SK-N-MC (cell line): Measurements from ENCODE around the gene KCNB1.

ENCODE experiments used
- DNase-seq: peaks from one replicate; pipeline ENCODE4 v3.0.0-alpha.2; 2011; ENCODE audit warnings: low read depth, low spot score
- H3K27ac ChIP-seq: fragments of 200-600 bp; sonication (generic); 2 replicates; pipeline ENCODE4 v1.5.1; 2016; ENCODE audit warnings: mixed run types
- H3K36me3 ChIP-seq: fragments of 200-600 bp; sonication (generic); 2 replicates; pipeline ENCODE4 v1.6.1; 2017; ENCODE audit warnings: antibody characterized with exemption, low read length, mixed read lengths; ENCODE audit not compliant: insufficient read depth
- H3K4me3 ChIP-seq: fragments of 200-600 bp; sonication (generic); 2 replicates; pipeline ENCODE4 v1.5.1; 2016
- H3K9ac ChIP-seq: fragments of 200-600 bp; sonication (generic); 2 replicates; pipeline ENCODE4 v1.8.0; 2017; ENCODE audit warnings: mixed run types, mixed read lengths; ENCODE audit not compliant: insufficient read length
- H3K9me3 ChIP-seq: fragments of 200-600 bp; sonication (generic); 2 replicates; pipeline ENCODE4 v1.6.1; 2017; ENCODE audit warnings: low read depth, mild to moderate bottlenecking, antibody characterized with exemption, low read length, moderate library complexity, mixed read lengths
- EZH2 ChIP-seq: fragments of 200-600 bp; sonication (generic); IDR thresholded peaks from one replicate; pipeline ENCODE4 v1.6.1; 2017; ENCODE audit warnings: antibody characterized with exemption
- FOXP2 ChIP-seq: optimal IDR thresholded peaks from 2 replicates; pipeline ENCODE3; 2011; ENCODE audit warnings: mild to moderate bottlenecking, moderate library complexity; ENCODE audit not compliant: insufficient read depth; ENCODE audit errors: extremely low read length, control extremely low read depth
- POLR2AphosphoS5 ChIP-seq: IDR thresholded peaks from 2 replicates; pipeline ENCODE4 v1.6.1; 2012; ENCODE audit warnings: mild to moderate bottlenecking, low read depth, low read length, borderline replicate concordance

The KCNB1 gene

GRCh38 chr20:49508435-49509199, 26.1 kb upstream of the KCNB1 start:
- Histone ChIP-seq H3K9ac (no peak overlapping the region), H3K27ac (no peak overlapping the region)
- DNase-seq = peak; percentile 42

GRCh38 chr20:49507741-49508434, 25.4 kb upstream of the KCNB1 start:
- Histone ChIP-seq H3K27ac (no peak overlapping the region), H3K4me3 (no peak overlapping the region), H3K9me3 (no peaks in the 10 kb centered on the region), H3K36me3 (no peaks in the 10 kb centered on the region), H3K9ac (no peak overlapping the region)
- TF ChIP-seq POLR2AphosphoS5 = no peak
- no peak for TF ChIP-seq FOXP2
- DNase-seq = no peak

More at GRCh38 chr20:49508435-49509199, 26.1 kb upstream of the KCNB1 start:
- no peaks in the 10 kb centered on the region for H3K36me3 ChIP-seq
- no peak overlapping the region for H3K4me3 ChIP-seq
- no peaks in the 10 kb centered on the region for H3K9me3 ChIP-seq
- TF ChIP-seq EZH2 = no peak
- TF ChIP-seq POLR2AphosphoS5 = no peak
- TF ChIP-seq FOXP2 = no peak

- DNase-seq = no peak
Observed at GRCh38 chr20:49505518-49505917, 23.1 kb upstream of the KCNB1 start.

GRCh38 chr20:49503176-49503575, 20.7 kb upstream of the KCNB1 start:
- H3K9ac ChIP-seq = no peak overlapping the region
- H3K36me3 ChIP-seq = no peaks in the 10 kb centered on the region
- H3K9me3 ChIP-seq = no peaks in the 10 kb centered on the region
- DNase-seq = no peak
- TF ChIP-seq FOXP2 = no peak
- no peak for TF ChIP-seq POLR2AphosphoS5
- no peak for TF ChIP-seq EZH2
- no peak overlapping the region for H3K27ac ChIP-seq
- no peak overlapping the region for H3K4me3 ChIP-seq

More at GRCh38 chr20:49505518-49505917, 23.1 kb upstream of the KCNB1 start:
- TF ChIP-seq POLR2AphosphoS5 (no peak), FOXP2 (no peak), EZH2 (no peak)
- no peak overlapping the region for H3K9ac ChIP-seq
- no peak overlapping the region for H3K4me3 ChIP-seq
- no peaks in the 10 kb centered on the region for H3K36me3 ChIP-seq
- no peaks in the 10 kb centered on the region for H3K9me3 ChIP-seq
- H3K27ac ChIP-seq = no peak overlapping the region

- no peak overlapping the region for H3K27ac ChIP-seq
- H3K36me3 ChIP-seq = no peaks in the 10 kb centered on the region
- H3K4me3 ChIP-seq = no peak overlapping the region
- no peak overlapping the region for H3K9ac ChIP-seq
- no peaks in the 10 kb centered on the region for H3K9me3 ChIP-seq
- no peak for DNase-seq
- TF ChIP-seq EZH2 = no peak
- no peak for TF ChIP-seq FOXP2
- TF ChIP-seq POLR2AphosphoS5 = no peak
Observed at GRCh38 chr20:49501917-49502316, 19.4 kb upstream of the KCNB1 start.

DNA sequence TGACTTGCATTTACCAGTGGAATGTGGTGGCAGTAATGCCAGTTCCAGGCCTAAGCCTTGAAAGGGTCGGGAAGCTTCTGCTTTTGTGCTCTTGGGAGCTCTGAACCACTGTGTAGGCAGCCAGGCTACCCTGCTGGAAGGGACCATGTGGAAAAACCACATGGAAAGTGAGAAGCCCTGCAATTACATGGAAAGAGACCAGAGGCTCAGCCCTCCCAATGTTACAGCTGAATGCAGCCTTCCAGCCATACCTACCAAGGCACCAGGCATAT, 14.9 kb upstream of the KCNB1 start:
- Histone ChIP-seq H3K36me3 (no peaks in the 10 kb centered on the region), H3K27ac (no peak overlapping the region), H3K4me3 (no peak overlapping the region), H3K9ac (no peak overlapping the region), H3K9me3 (no peaks in the 10 kb centered on the region)
- DNase-seq = no peak
- TF ChIP-seq POLR2AphosphoS5 = no peak
- no peak for TF ChIP-seq FOXP2
- no peak for TF ChIP-seq EZH2

- no peak for DNase-seq
- no peaks in the 10 kb centered on the region for H3K36me3 ChIP-seq
- H3K4me3 ChIP-seq = no peak overlapping the region
- H3K9ac ChIP-seq = no peak overlapping the region
- no peaks in the 10 kb centered on the region for H3K9me3 ChIP-seq
- no peak overlapping the region for H3K27ac ChIP-seq
- TF ChIP-seq EZH2 (no peak), FOXP2 (no peak), POLR2AphosphoS5 (no peak)
Observed at GRCh38 chr20:49496553-49497397, 14.3 kb upstream of the KCNB1 start.

- Histone ChIP-seq H3K27ac (no peak overlapping the region), H3K9ac (no peak overlapping the region), H3K36me3 (no peaks in the 10 kb centered on the region), H3K4me3 (no peak overlapping the region), H3K9me3 (no peaks in the 10 kb centered on the region)
- TF ChIP-seq EZH2 (no peak), FOXP2 (no peak), POLR2AphosphoS5 (no peak)
- no peak for DNase-seq
Observed at GRCh38 chr20:49496043-49496442, 13.6 kb upstream of the KCNB1 start.
